Cardiac septum (tissue), 1 donor: ENCODE results near the gene HPGDS. TPM values are rescaled to one million over a fixed set of nuclear protein-coding genes. Genes with fewer than 3 reads are reported as not detected.
"Not testable (repeated sequence)": the region's sequence is repeated elsewhere in the genome, so short reads cannot be mapped to it uniquely, and the experiment has no call there.

ENCODE experiments used
- DNase-seq: peaks from one replicate; pipeline ENCODE4 v3.0.0-alpha.2; 2020; ENCODE audit warnings: low spot score
- intact Hi-C: fragments of 100-400 bp; cut with DNase I; formaldehyde crosslinking; loops from one replicate; pipeline ENCODE4 v1.14.0; 2022
- long read RNA-seq: library from polyadenylated mRNA; unstranded; transcript quantifications from one replicate; pipeline ENCODE4 v2.0.0, GENCODE V29; 2021
- total RNA-seq: library from RNA; stranded (reverse); fragmentation: NEBNext Ultra II Directional; extraction: Animal tissue kit (Norgen Biotek cat#: 25700); gene quantifications from one replicate; pipeline ENCODE4 v1.2.1, GENCODE V29; 2021
- donor health status: DM: no; HTN: no; CAD: no.

Gene HPGDS
- total RNA-seq = 1.1 TPM
- long read RNA-seq, partial matches to known transcripts = 0 of 1 reads
- long read RNA-seq, other reads (novel, unspliced or antisense) = 1 of 1 reads

DNA sequence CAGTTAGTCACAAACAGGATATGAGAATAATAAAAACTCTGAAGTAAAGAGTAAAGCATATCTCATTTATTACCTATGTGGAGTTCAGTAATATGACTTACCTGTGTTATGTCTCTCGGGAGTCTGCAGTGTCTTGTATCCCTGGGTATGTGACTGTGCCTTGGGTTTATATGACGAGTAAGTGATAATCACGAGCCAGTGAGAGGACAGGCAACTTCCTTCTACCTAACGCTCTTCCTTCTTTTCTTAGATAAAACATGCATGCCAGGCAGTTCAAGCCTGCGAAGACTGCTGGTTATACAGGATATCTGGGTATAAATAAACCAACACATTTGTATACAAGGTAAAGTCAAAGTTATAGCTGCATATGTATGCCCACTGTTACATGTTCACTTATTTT lies at the start of gene HPGDS:
Gene HPGDS (minus strand): TSS at position 143 of the 400 bp plus-strand sequence. CDS start 8,207 bp downstream, outside the sequence.
- intact Hi-C loops = no loop called here
- no peak for DNase-seq

- intact Hi-C loops = loop anchor here (10.0 kb wide), 1 partner anchor 56 kb away; no protein-coding TSS in a partner anchor
- no peak for DNase-seq
These were observed 48.3 kb upstream of the HPGDS start for GRCh38 chr4:94390804-94391410.

DNA sequence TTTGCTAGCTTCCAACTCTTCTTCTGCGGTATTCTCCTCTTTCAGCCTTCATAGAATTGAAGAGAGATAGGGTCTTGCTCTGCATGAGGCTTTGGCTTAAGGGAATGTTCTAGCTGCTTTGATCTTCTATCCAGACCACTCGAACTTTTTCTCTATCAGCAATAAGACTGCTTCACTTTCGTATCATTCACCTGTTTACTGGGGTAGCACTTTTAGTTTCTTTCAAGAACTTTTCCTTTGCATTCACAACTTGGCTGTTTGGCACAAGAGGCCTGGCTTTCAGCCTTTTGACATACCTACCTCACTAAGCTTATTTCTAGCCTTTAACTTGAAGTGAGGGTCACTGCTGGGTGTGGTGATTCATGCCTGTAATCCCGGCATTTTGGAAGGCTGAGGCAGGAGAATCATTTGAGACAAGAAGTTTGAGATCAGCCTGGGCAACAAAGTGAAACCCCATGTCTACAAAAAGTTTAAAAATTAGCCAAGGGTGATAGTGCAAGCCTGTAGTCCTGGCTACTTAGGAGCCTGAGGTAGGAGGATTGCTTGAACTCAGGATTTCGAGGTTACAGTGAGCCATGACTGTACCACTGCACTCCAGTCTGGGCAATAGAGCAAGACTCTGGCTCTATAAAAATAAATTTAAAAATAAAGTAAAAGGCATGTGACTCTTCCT lies 47.1 kb upstream of the HPGDS start:
- DNase-seq = no peak
- intact Hi-C loops = loop anchor here (10.0 kb wide), 1 partner anchor 55 kb away; no protein-coding TSS in a partner anchor

- intact Hi-C loops, DNase-seq: not testable (repeated sequence)
These were observed 45.3 kb upstream of the HPGDS start for GRCh38 chr4:94387965-94388364.

DNA sequence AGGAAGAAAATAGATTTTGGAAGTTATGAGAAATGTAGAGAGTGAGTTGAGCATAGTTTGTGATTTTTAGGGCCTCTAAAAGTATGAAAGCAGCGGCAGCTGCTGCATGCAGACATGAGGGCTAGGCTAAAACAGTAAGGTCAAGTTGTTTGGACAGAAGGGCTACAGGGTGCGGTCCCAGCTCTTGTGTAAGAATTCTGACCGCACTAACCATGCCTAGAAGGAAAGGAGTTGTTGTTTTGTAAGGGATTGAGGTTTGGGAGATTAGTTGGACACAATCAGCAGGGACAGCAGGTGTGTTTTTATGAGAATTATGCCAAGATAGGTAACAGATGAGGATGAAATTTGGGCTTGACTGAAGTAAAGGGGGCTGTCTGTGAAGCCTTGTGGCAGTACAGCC lies 42.8 kb upstream of the HPGDS start:
- DNase-seq, intact Hi-C loops: not testable (repeated sequence)

DNA sequence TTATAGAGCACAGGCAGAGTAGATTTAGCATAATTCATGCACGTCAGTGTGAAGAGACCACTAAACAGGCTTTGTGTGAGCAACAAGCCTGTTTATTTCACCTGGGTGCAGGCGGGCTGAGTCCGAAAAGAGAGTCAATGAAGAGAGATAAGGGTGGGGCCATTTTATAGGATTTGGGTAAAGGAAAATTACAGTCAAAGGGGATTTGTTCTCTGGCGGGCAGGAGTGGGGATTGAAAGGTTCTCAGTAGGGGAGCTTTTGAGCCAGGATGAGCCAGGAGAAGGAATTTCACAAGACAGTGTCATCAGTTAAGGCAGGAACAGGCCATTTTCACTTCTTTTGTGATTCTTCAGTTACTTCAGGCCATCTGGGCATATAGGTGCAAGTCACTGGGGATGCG lies 40.3 kb upstream of the HPGDS start:
- intact Hi-C loops, DNase-seq: not testable (repeated sequence)

GRCh38 chr4:94378047-94378446 lies 35.4 kb upstream of the HPGDS start:
- intact Hi-C loops = no loop called here
- no peak for DNase-seq

- intact Hi-C loops = no loop called here
- DNase-seq = no peak
These were observed 34.7 kb upstream of the HPGDS start for GRCh38 chr4:94377294-94377693.

DNA sequence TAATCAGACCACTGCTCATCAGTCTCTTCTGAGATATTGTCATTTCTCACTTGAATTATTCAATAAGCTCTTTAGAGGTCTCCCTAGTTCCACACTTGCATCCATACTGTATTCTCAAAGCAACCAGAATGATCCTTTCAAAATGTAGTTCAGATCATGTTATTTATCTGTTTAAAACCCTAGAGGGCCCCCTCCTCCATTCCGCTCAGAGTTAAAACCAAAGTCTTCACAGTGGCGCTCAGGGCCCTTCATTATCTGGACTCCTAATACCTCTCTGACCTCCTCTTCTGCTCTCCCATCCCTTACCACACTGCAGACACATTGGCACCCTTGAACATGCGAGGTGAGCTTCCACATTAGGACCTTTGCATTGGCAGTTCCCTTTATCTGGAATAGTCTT lies 32.7 kb upstream of the HPGDS start:
- intact Hi-C loops = no loop called here

DNA sequence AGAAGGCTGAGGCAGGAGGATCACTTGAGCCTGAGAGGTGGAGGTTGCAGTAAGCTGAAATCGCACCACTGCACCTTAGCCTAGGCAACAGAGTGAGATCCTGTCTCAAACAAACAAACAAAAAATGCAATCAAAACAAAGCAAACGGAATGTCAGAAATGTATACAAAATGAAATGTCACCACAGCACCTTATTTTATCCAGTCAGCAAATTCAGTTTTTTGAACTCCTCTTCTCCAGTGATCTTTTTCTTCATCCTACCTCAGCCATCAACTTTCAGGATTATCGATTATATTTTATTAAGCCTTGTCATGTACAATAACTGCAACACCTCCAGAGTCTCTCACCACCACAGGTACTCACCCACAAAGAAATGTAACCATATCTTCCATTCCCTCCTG lies 31.1 kb upstream of the HPGDS start:
- intact Hi-C loops = no loop called here

More for the DNA sequence above, 32.7 kb upstream of the HPGDS start:
- DNase-seq = no peak

DNA sequence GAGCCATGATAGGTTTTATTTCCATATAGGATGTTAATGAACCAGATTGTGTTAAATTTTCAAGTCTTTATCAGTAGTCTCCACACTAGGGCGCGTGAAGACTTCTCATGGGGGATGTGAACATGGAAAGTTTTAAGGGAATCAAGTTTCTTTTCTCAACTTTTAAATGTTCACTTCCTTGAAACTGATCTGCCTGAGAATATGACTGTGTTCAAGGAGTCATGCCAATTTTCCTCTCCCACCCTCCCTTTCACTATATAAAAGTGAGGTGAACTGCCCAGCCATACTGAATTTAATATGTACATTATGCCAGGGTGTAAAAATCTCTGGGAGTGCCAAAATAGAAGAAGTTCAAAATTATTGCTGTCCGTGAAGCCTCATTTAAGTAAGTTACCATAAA lies 30.4 kb upstream of the HPGDS start:
- intact Hi-C loops = no loop called here
- DNase-seq = no peak

More for the DNA sequence above, 31.1 kb upstream of the HPGDS start:
- DNase-seq = no peak

DNA sequence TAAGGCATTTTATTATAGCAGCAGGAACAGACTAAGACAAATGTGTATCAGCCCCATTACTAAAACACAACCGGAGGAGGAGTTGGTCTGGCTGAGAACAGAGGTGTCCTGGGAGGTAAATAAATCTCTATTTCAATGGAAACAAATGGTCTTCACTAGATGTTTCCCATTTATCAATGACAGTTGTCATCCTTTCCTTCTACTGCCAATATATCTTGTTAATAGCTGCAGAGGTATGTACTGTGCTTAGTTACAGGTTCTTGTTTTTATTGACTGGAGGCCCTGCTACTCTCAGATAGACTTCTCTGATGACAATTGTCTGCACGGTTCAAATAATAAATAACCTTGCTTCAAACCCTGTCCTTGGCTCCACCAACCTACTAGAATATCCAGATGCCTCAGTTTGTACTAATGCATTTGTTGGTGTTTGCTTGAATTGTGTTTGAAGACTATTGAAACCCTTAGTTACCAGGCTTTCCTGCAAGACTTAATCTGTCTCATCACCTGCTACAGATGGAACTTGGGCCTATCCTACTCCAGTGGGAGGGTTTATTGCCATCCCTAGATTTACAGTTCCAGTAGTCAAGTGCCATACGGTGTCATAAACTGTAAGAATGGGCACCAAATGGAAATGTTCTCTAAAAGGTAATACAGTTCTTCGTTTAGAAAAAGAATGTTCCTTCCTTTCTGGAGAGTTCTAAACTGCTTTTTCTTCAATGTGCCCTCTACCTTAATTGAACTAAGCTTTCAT lies 29.8 kb upstream of the HPGDS start:
- no peak for DNase-seq
- intact Hi-C loops = no loop called here

DNA sequence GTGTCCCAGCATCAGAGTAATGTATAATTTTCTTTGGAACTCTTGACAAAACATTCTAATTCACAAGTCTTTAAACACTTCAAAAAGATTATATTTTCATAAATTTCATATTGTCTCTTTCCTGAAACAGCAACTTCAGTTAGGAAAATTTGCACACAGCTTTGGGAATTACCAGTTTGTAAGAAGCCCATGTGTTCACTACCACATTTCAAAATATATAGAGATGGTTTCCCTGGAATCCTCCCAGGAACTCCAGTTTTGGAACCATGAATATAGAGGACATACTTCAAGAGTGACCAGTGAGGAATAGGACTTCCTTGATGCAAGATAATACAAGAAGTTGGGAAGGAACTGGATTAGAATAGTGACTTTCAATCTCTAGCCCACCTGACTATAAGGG lies 28.7 kb upstream of the HPGDS start:
- no peak for DNase-seq
- intact Hi-C loops = no loop called here

DNA sequence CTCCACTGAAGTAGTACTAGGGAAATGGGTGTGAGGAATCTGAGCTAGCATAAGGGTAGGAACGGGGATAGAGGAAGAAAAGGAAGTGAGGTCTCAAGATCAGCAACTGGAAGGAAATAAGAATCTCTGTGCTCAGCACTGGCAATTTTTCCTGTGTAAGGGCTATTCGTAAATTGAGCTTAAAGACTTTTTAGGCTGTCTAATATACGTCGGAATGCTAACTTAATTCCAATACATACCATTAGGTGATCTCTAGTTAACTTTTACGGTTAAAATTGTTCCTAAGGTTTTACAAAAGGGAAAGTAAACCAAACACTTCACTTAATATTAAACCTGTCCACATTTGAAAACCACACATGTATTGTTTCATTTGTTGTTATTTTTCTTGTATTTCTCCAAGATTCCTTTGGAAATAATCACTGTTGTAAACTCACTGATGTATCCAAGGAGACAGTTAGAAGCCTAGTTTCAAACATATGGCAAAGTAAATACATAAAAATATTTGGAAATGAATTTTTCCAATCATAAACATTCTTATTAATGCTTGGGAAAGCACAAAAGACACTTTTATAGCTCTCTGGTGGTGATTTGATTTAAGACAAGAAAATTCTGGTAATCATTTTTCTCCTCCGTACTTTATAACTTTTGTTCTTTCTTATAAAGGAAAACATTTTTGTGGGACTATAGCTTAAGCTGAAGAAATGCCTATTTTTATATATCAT lies 28.1 kb upstream of the HPGDS start:
- intact Hi-C loops = no loop called here
- DNase-seq = no peak

GRCh38 chr4:94369046-94369445 lies 26.4 kb upstream of the HPGDS start:
- no peak for DNase-seq

GRCh38 chr4:94368459-94368858 lies 25.8 kb upstream of the HPGDS start:
- DNase-seq = no peak
- intact Hi-C loops = no loop called here

More at GRCh38 chr4:94369046-94369445, 26.4 kb upstream of the HPGDS start:
- intact Hi-C loops = no loop called here

GRCh38 chr4:94365304-94365703 lies 22.7 kb upstream of the HPGDS start:
- intact Hi-C loops = no loop called here
- no peak for DNase-seq

DNA sequence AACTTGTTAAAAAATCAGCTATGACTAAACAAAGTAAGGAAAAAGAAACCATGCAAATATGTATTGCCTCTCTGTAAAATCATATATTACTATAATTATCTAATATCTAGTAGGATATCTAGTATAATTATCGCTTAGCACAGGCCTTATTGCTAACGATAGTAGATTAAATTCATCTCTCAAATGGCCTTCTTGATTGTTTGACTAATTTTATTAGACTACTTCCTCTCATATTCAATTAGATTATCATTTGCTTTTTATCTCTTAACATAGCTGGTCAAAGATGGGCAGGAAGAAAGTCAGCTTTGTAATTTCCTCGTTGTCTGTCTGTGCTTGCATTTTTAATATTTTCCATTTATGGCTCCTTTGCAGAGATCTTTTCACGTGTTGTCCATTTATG lies 21.9 kb upstream of the HPGDS start:
- no peak for DNase-seq
- intact Hi-C loops = no loop called here

GRCh38 chr4:94363136-94363655 lies 20.6 kb upstream of the HPGDS start:
- DNase-seq = no peak
- intact Hi-C loops = no loop called here

DNA sequence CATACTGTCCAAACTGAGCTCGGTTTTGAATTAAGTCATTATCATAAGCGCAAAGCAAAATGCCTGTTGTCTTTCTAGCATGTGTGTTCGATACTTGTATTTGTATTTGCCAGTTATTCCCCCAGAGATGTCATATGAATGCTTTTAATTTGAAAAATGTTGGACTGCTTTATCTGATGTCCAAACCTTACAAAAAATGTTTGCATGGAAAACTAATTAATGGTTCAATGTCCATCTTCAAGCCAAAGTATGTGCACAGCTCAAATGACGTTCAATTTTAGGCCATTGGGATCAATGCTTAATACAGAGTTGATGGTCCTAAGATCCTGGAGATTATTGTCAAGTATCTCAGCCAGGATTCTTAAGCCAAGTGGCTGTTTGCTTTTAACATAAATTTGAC lies 17.2 kb upstream of the HPGDS start:
- intact Hi-C loops = no loop called here

More for the DNA sequence above, 17.2 kb upstream of the HPGDS start:
- DNase-seq = no peak
